CD4-positive, alpha-beta T cell (primary cell): ENCODE data around the gene SPAG9. TPM values are rescaled to one million over a fixed set of nuclear protein-coding genes. Genes with fewer than 3 reads are reported as not detected.
A peak's percentile ranks its signal among the peaks of the same experiment; 100 is the strongest.

Experiments
- ATAC-seq: fragments of 200-7000 bp; cut with Tn5 transposase; one replicate; pipeline ENCODE4 v1.10.0; 2022; ENCODE audit warnings: mild to moderate bottlenecking; ENCODE audit not compliant: poor library complexity
- CTCF ChIA-PET: fragments of 350-600 bp; sonication (Branson Sonifier 250); formaldehyde crosslinking; loops from one replicate; lab custom pipeline; 2021; ENCODE audit warnings: antibody characterized with exemption, inconsistent platforms; lab: Charles Lee
- POLR2A ChIA-PET: fragments of 350-600 bp; sonication (Branson Sonifier 250); formaldehyde crosslinking; loops from one replicate; lab custom pipeline; 2021; ENCODE audit warnings: antibody characterized with exemption, inconsistent platforms; lab: Charles Lee
- DNase-seq, 14 experiments: peaks; one replicate each; pipeline ENCODE4 v3.0.0-alpha.2; 2013 to 2020; ENCODE audit warnings: mixed read lengths in 2 of 14
- H3K27ac ChIP-seq, 2 donors: one replicate each; pipeline versions ENCODE4 v1.5.1 to v1.7.0; 2013; ENCODE audit warnings: low read length in 2 of 2, low read depth in 1 of 2, mild to moderate bottlenecking in 1 of 2
- H3K27me3 ChIP-seq, 2 experiments: 1 replicate in 1 of 2; 2 replicates in 1 of 2; pipeline versions ENCODE4 v1.6.1 to v1.7.0; 2013; ENCODE audit warnings: low read length in 2 of 2, control low read depth in 1 of 2, mild to moderate bottlenecking in 1 of 2, moderate library complexity in 1 of 2; ENCODE audit not compliant: insufficient read depth in 2 of 2, control insufficient read depth in 1 of 2
- H3K36me3 ChIP-seq: one replicate; pipeline ENCODE4 v1.6.1; 2013; ENCODE audit warnings: low read length, control low read depth; ENCODE audit not compliant: insufficient read depth
- H3K4me1 ChIP-seq: one replicate; pipeline ENCODE4 v1.6.1; 2013; ENCODE audit warnings: low read length, control low read depth; ENCODE audit not compliant: insufficient read depth
- H3K4me3 ChIP-seq: one replicate; pipeline ENCODE4 v1.5.1; 2013; ENCODE audit warnings: mild to moderate bottlenecking, low read length, moderate library complexity
- H3K9me3 ChIP-seq, 2 experiments: 1 replicate in 1 of 2; 2 replicates in 1 of 2; pipeline versions ENCODE4 v1.6.1 to v1.7.0; 2013; ENCODE audit warnings: low read length in 2 of 2, mild to moderate bottlenecking in 2 of 2, control low read depth in 1 of 2, moderate library complexity in 1 of 2; ENCODE audit not compliant: control insufficient read depth in 1 of 2, insufficient read depth in 1 of 2
- H3K27ac Mint-ChIP-seq: one replicate; pipeline ENCODE4 v1.8.0; 2020; ENCODE audit warnings: mixed read lengths
- H3K27me3 Mint-ChIP-seq: one replicate; pipeline ENCODE4 v1.8.0; 2021; ENCODE audit warnings: mixed read lengths
- H3K36me3 Mint-ChIP-seq: one replicate; pipeline ENCODE4 v1.8.0; 2021; ENCODE audit warnings: low read depth, mixed read lengths
- H3K4me1 Mint-ChIP-seq: one replicate; pipeline ENCODE4 v1.8.0; 2021; ENCODE audit warnings: low read depth, mixed read lengths
- H3K4me3 Mint-ChIP-seq: one replicate; pipeline ENCODE4 v1.8.0; 2020; ENCODE audit warnings: mild to moderate bottlenecking, mixed read lengths
- H3K9me3 Mint-ChIP-seq: one replicate; pipeline ENCODE4 v1.8.0; 2020; ENCODE audit warnings: mixed read lengths
- CTCF ChIP-seq: fragments of 200-600 bp; IDR thresholded peaks from one replicate; pipeline ENCODE4 v1.8.0; 2022; ENCODE audit warnings: antibody characterized with exemption, mild to moderate bottlenecking
- intact Hi-C, 2 experiments: fragments of 100-400 bp; cut with DNase I in 1 of 2; cut with micrococcal nuclease in 1 of 2; formaldehyde crosslinking; loops; one replicate each; pipeline versions ENCODE4 v1.15.1 to v1.9.0; 2023 to 2025; cut with DNase I, micrococcal nuclease
- total RNA-seq, 174 experiments: library from RNA in 2 of 174; stranded (reverse) in 2 of 174; gene quantifications; one replicate each; pipeline ENCODE4 v1.2.3 and lab custom pipeline; 2021 to 2026

Gene SPAG9
- total RNA-seq, 2 experiments from 2014 or later = 60.2 to 64.6 TPM

GRCh38 chr17:50976951-50977472, 143.7 kb downstream of the SPAG9 start:
- Histone ChIP-seq H3K27ac (no peak overlapping the region), H3K4me1 (peaks cover 4% of the 10 kb centered on the region), H3K4me3 (no peak overlapping the region), H3K27me3 (no peaks in the 10 kb centered on the region), H3K9me3 (no peaks in the 10 kb centered on the region), H3K36me3 (peaks cover 74% of the 10 kb centered on the region)
- no peak for ATAC-seq
- H3K27me3 Mint-ChIP-seq = no peaks in the 10 kb centered on the region
- H3K4me3 Mint-ChIP-seq = no peak overlapping the region
- peaks cover 19% of the 10 kb centered on the region for H3K4me1 Mint-ChIP-seq
- H3K9me3 Mint-ChIP-seq = no peaks in the 10 kb centered on the region
- peaks cover 91% of the 10 kb centered on the region for H3K36me3 Mint-ChIP-seq
- peak overlapping the region; percentile 38 for H3K27ac Mint-ChIP-seq
- no peak for TF ChIP-seq CTCF
- intact Hi-C loops = no loop called here
- ChIA-PET POLR2A (no interaction called here), CTCF (interaction anchor here (1.2 kb wide), 1 partner anchor 176 kb away, joined by 4 read pairs; the partner anchor contains the start of gene NME1)
- peak in 1 of 14 experiments; percentile 5 for DNase-seq

- Histone ChIP-seq H3K27ac (no peak overlapping the region), H3K27me3 (no peaks in the 10 kb centered on the region), H3K4me3 (no peak overlapping the region), H3K9me3 (no peaks in the 10 kb centered on the region), H3K4me1 (peaks cover 4% of the 10 kb centered on the region), H3K36me3 (peaks cover 70% of the 10 kb centered on the region)
- Mint-ChIP-seq H3K27me3 (no peaks in the 10 kb centered on the region), H3K4me3 (no peak overlapping the region), H3K27ac (no peak overlapping the region), H3K36me3 (peaks cover 81% of the 10 kb centered on the region), H3K4me1 (peaks cover 19% of the 10 kb centered on the region), H3K9me3 (no peaks in the 10 kb centered on the region)
- ChIA-PET CTCF (no interaction called here), POLR2A (no interaction called here)
- no peak for DNase-seq
- ATAC-seq = no peak
- no peak for TF ChIP-seq CTCF
- intact Hi-C loops = no loop called here
These were observed 146.8 kb downstream of the SPAG9 start for GRCh38 chr17:50973557-50974494.

- Histone ChIP-seq H3K9me3 (no peaks in the 10 kb centered on the region), H3K4me3 (no peak overlapping the region), H3K27me3 (no peaks in the 10 kb centered on the region), H3K27ac (no peak overlapping the region), H3K4me1 (peaks cover 3% of the 10 kb centered on the region), H3K36me3 (peaks cover 59% of the 10 kb centered on the region)
- Mint-ChIP-seq H3K4me1 (peaks cover 9% of the 10 kb centered on the region), H3K9me3 (no peaks in the 10 kb centered on the region), H3K36me3 (peaks cover 80% of the 10 kb centered on the region), H3K4me3 (no peak overlapping the region), H3K27ac (no peak overlapping the region), H3K27me3 (no peaks in the 10 kb centered on the region)
- ChIA-PET CTCF (no interaction called here), POLR2A (no interaction called here)
- no peak for DNase-seq
- intact Hi-C loops = no loop called here
- ATAC-seq = no peak
- TF ChIP-seq CTCF = no peak
These were observed 148.1 kb downstream of the SPAG9 start for GRCh38 chr17:50972577-50972976.
